H1 (cell line): ENCODE data around the gene LEPR. TPM values are rescaled to one million over a fixed set of nuclear protein-coding genes. Genes with fewer than 3 reads are reported as not detected.

Experiments
- CTCF ChIA-PET: fragments of 300-600 bp; sonication (Branson Sonifier 250); formaldehyde crosslinking; loops from one replicate; lab custom pipeline; 2021; ENCODE audit not compliant: partially characterized antibody; lab: Charles Lee
- POLR2A ChIA-PET: fragments of 300-600 bp; sonication (Branson Sonifier 250); formaldehyde crosslinking; loops from one replicate; lab custom pipeline; 2021; ENCODE audit warnings: inconsistent platforms; ENCODE audit not compliant: partially characterized antibody; lab: Charles Lee
- DNase-seq, 2 experiments: peaks; one replicate each; pipeline versions ENCODE4 v3.0.0 to v3.0.0-alpha.2; 2010 to 2022; ENCODE audit warnings: low spot score in 2 of 2, low read depth in 1 of 2, mixed read lengths in 1 of 2
- FAIRE-seq: peaks from 2 replicates; lab custom pipeline; 2011; peaks lifted over from hg19 to GRCh38; lab: Jason Lieb, UNC
- H2AFZ ChIP-seq: 2 replicates; pipeline ENCODE4 v1.8.1; 2012; ENCODE audit warnings: low read length, inconsistent platforms
- H2AK5ac ChIP-seq: 2 replicates; pipeline ENCODE4 v1.6.1; 2013; ENCODE audit warnings: low read depth, low read length
- H2BK120ac ChIP-seq: replicated peaks from 2 replicates; pipeline ENCODE3; 2013; ENCODE audit warnings: low read depth, low read length, inconsistent platforms
- H2BK12ac ChIP-seq: 2 replicates; pipeline ENCODE4 v1.6.1; 2013; ENCODE audit warnings: low read depth, low read length
- H2BK15ac ChIP-seq: 2 replicates; pipeline ENCODE4 v1.6.1; 2013; ENCODE audit warnings: low read length
- H2BK20ac ChIP-seq: 2 replicates; pipeline ENCODE4 v1.6.1; 2013; ENCODE audit warnings: low read length
- H2BK5ac ChIP-seq: 2 replicates; pipeline ENCODE4 v1.6.1; 2013; ENCODE audit warnings: low read depth, low read length
- H3K14ac ChIP-seq: 2 replicates; pipeline ENCODE4 v1.6.1; 2013; ENCODE audit warnings: inconsistent platforms; ENCODE audit not compliant: insufficient read length
- H3K18ac ChIP-seq: 2 replicates; pipeline ENCODE4 v1.6.1; 2013; ENCODE audit warnings: low read length; ENCODE audit errors: extremely low read depth
- H3K23ac ChIP-seq: 2 replicates; pipeline ENCODE4 v1.6.1; 2013; ENCODE audit warnings: inconsistent platforms; ENCODE audit not compliant: insufficient read length
- H3K23me2 ChIP-seq: 2 replicates; pipeline ENCODE4 v1.6.1; 2013; ENCODE audit warnings: low read depth, low read length
- H3K27ac ChIP-seq: 2 replicates; pipeline ENCODE4 v1.6.1; 2011; ENCODE audit warnings: low read depth, low read length, inconsistent platforms
- H3K27me3 ChIP-seq, 4 experiments: replicated peaks in 1 of 4; 1 replicate in 1 of 4; 2 replicates in 3 of 4; pipeline versions ENCODE4 v1.6.1 to v1.8.1; 2011 to 2013; ENCODE audit warnings: low read length in 3 of 4, mild to moderate bottlenecking in 3 of 4, inconsistent platforms in 2 of 4, mixed read lengths in 2 of 4, moderate library complexity in 1 of 4; ENCODE audit not compliant: control insufficient read depth in 3 of 4, insufficient read depth in 3 of 4; ENCODE audit errors: extremely low read depth in 1 of 4
- H3K36me3 ChIP-seq, 4 experiments: 2 replicates each; pipeline versions ENCODE4 v1.6.1 to v1.8.1; 2011 to 2013; ENCODE audit warnings: mild to moderate bottlenecking in 4 of 4, low read length in 3 of 4, moderate library complexity in 2 of 4, control low read depth in 1 of 4, inconsistent platforms in 1 of 4; ENCODE audit not compliant: insufficient read depth in 4 of 4, control insufficient read depth in 2 of 4
- H3K4ac ChIP-seq: replicated peaks from 2 replicates; pipeline ENCODE3; 2013; ENCODE audit warnings: low read length, low read depth, mixed read lengths, inconsistent platforms; ENCODE audit not compliant: insufficient read length
- H3K4me1 ChIP-seq, 4 experiments: replicated peaks in 1 of 4; 1 replicate in 1 of 4; 2 replicates in 3 of 4; pipeline versions ENCODE4 v1.6.1 to v1.8.1; 2011 to 2013; ENCODE audit warnings: low read length in 3 of 4, inconsistent platforms in 2 of 4, mixed read lengths in 1 of 4; ENCODE audit not compliant: insufficient read depth in 4 of 4, control insufficient read depth in 3 of 4
- H3K4me2 ChIP-seq, 2 experiments: 2 replicates each; pipeline versions ENCODE4 v1.6.1 to v1.8.1; 2011 to 2013; ENCODE audit warnings: low read depth in 2 of 2, low read length in 2 of 2, control low read depth in 1 of 2, inconsistent platforms in 1 of 2, mild to moderate bottlenecking in 1 of 2; ENCODE audit not compliant: insufficient read depth in 1 of 2
- H3K4me3 ChIP-seq, 4 experiments: fragments of 200-600, 300-600 bp in 1 of 4; sonication (generic), shearing (Covaris generic), sonication (Bioruptor Twin) in 1 of 4; 2 replicates each; pipeline versions ENCODE4 v1.5.1 to v1.8.1; 2011 to 2016; ENCODE audit warnings: low read length in 4 of 4, low read depth in 3 of 4, control low read depth in 2 of 4, inconsistent platforms in 2 of 4, mild to moderate bottlenecking in 2 of 4, mixed read lengths in 1 of 4, moderate library complexity in 1 of 4; ENCODE audit not compliant: insufficient read depth in 2 of 4; ENCODE audit errors: extremely low read depth in 1 of 4
- H3K56ac ChIP-seq: replicated peaks from 2 replicates; pipeline ENCODE3; 2013; ENCODE audit warnings: low read depth, mild to moderate bottlenecking, mixed read lengths, low read length, inconsistent platforms; ENCODE audit not compliant: insufficient read length
- H3K79me1 ChIP-seq: 2 replicates; pipeline ENCODE4 v1.6.1; 2013; ENCODE audit warnings: low read depth, low read length, control low read depth
- H3K79me2 ChIP-seq, 2 experiments: 2 replicates each; pipeline versions ENCODE4 v1.6.1 to v1.8.1; 2012 to 2013; ENCODE audit warnings: low read length in 2 of 2, mild to moderate bottlenecking in 2 of 2, inconsistent platforms in 1 of 2; ENCODE audit not compliant: insufficient read depth in 2 of 2, control insufficient read depth in 1 of 2
- H3K9ac ChIP-seq, 4 experiments: replicated peaks in 1 of 4; 1 replicate in 1 of 4; 2 replicates in 3 of 4; pipeline versions ENCODE4 v1.6.1 to v1.8.1; 2011 to 2013; ENCODE audit warnings: low read depth in 3 of 4, low read length in 3 of 4, control low read depth in 2 of 4, mild to moderate bottlenecking in 2 of 4, moderate library complexity in 2 of 4, inconsistent platforms in 1 of 4; ENCODE audit errors: extremely low read depth in 1 of 4
- H3K9me3 ChIP-seq, 2 experiments: 2 replicates each; pipeline versions ENCODE4 v1.6.1 to v1.8.1; 2012 to 2013; ENCODE audit warnings: mild to moderate bottlenecking in 2 of 2, moderate library complexity in 2 of 2, control low read depth in 1 of 2, inconsistent platforms in 1 of 2, low read depth in 1 of 2, low read length in 1 of 2, mixed read lengths in 1 of 2; ENCODE audit not compliant: insufficient read depth in 2 of 2
- H4K20me1 ChIP-seq, 2 experiments: replicated peaks in 1 of 2; 2 replicates each; pipeline versions ENCODE3 to v1.8.1; 2011 to 2013; ENCODE audit warnings: inconsistent platforms in 2 of 2, low read length in 2 of 2, mild to moderate bottlenecking in 1 of 2; ENCODE audit not compliant: insufficient read depth in 2 of 2, control insufficient read depth in 1 of 2
- H4K5ac ChIP-seq: 2 replicates; pipeline ENCODE4 v1.6.1; 2013; ENCODE audit warnings: low read length, low read depth, mixed read lengths, inconsistent platforms; ENCODE audit not compliant: insufficient read length
- H4K8ac ChIP-seq: 2 replicates; pipeline ENCODE4 v1.8.0; 2013; ENCODE audit warnings: mild to moderate bottlenecking, moderate library complexity, low read length, inconsistent platforms; ENCODE audit not compliant: insufficient read depth; ENCODE audit errors: extremely low read depth
- H4K91ac ChIP-seq: replicated peaks from 2 replicates; pipeline ENCODE3; 2013; ENCODE audit warnings: low read length, mixed read lengths, inconsistent platforms; ENCODE audit not compliant: insufficient read length
- BCL11A ChIP-seq, 2 experiments: IDR thresholded peaks; one replicate each; pipeline ENCODE4 v1.6.1; 2011; ENCODE audit warnings: low read depth in 2 of 2, low read length in 2 of 2, mild to moderate bottlenecking in 2 of 2
- MAFK ChIP-seq: IDR thresholded peaks from 2 replicates; pipeline ENCODE4 v1.6.1; 2012; ENCODE audit warnings: low read depth, mild to moderate bottlenecking, improper control_type of control experiment, low read length
- SIRT6 ChIP-seq: IDR thresholded peaks from one replicate; pipeline ENCODE4 v1.7.1; 2012; ENCODE audit warnings: low read length, inconsistent platforms
- SP1 ChIP-seq: IDR thresholded peaks from 2 replicates; pipeline ENCODE4 v1.6.1; 2011; ENCODE audit warnings: low read depth, low read length
- SRF ChIP-seq: IDR thresholded peaks from 2 replicates; pipeline ENCODE4 v1.6.1; 2011; ENCODE audit warnings: mild to moderate bottlenecking, low read depth, low read length, moderate library complexity
- TAF1 ChIP-seq: IDR thresholded peaks from 2 replicates; pipeline ENCODE4 v1.6.1; 2011; ENCODE audit warnings: mild to moderate bottlenecking, low read depth, low read length
- TCF12 ChIP-seq: IDR thresholded peaks from 2 replicates; pipeline ENCODE4 v1.6.1; 2011; ENCODE audit warnings: low read depth, mild to moderate bottlenecking, low read length
- WGBS, 2 experiments: shearing (Covaris generic) in 1 of 2; methylation state at CpG; one replicate each; pipeline versions ENCODE4 v1.1.6 to v1.1.7; 2013 to 2015; ENCODE audit warnings: low lambda C conversion rate in 2 of 2, mixed read lengths in 2 of 2, inconsistent platforms in 1 of 2, low coverage in 1 of 2, missing lambda C conversion rate in 1 of 2; ENCODE audit not compliant: insufficient replicate concordance in 2 of 2, insufficient coverage in 1 of 2, insufficient read length in 1 of 2; ENCODE audit errors: extremely low coverage in 1 of 2, missing lambda C conversion rate in 1 of 2; 5-methylcytosine and 5-hydroxymethylcytosine counted together
- polyA plus RNA-seq, 7 experiments: library from polyadenylated mRNA; depleted of rRNA in 3 of 7; stranded (reverse) in 5 of 7; unstranded in 2 of 7; fragments of >200 nt in 5 of 7; fragments of 200-250 nt in 2 of 7; gene quantifications; 1 replicate in 5 of 7; 2 replicates in 1 of 7; 4 replicates in 1 of 7; pipeline versions ENCODE4 v1.2.1 to v1.2.3, GENCODE V29; 2011 to 2013; ENCODE audit warnings: missing spikeins in 2 of 7, mixed read lengths in 2 of 7
- total RNA-seq: library from RNA; stranded (reverse); fragmentation: NEBNext Ultra II Directional; extraction: Animal tissue kit (Norgen Biotek cat#: 25700); gene quantifications from 2 replicates; pipeline ENCODE4 v1.2.1, GENCODE V29; 2021

The LEPR gene
- total and polyA plus RNA-seq, 2 of the 8 experiments (the other 6 are each of a cell fraction or from before 2014, with no cell fraction given), result 1.3 to 3.9 TPM

DNA sequence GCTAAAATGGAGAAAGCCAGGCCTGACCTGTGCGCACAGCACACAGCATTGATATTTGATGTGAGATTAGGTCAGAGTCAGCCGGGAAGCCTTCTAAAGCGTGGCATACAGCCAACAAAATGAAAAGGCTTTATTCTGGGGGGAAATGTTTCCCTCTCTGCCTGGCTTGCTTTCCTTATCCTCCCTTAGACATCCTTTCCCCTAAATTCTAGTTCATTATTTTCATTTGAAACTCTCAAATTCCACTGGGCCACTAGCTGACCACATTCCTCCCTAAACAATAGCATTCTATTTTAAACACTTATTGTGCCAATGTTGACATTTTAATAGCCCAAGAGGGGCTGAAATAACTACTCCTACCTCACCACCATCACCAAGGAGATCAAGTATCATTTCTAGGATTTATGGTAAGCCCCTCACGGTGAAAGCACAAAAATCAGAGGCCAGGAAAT, 49.4 kb downstream of the LEPR start:
- Histone ChIP-seq H4K5ac (no peak overlapping the region), H4K20me1 (no peaks in the 10 kb centered on the region), H4K91ac (no peak overlapping the region), H3K4ac (no peak overlapping the region), H3K27me3 (no peaks in the 10 kb centered on the region), H3K23ac (no peak overlapping the region), H2BK12ac (no peak overlapping the region), H2AK5ac (no peak overlapping the region), H3K14ac (no peak overlapping the region), H3K4me2 (no peak overlapping the region), H3K9ac (no peak overlapping the region), H3K36me3 (no peaks in the 10 kb centered on the region), H3K18ac (no peak overlapping the region), H2AFZ (no peak overlapping the region), H4K8ac (no peak overlapping the region), H3K56ac (no peak overlapping the region), H2BK5ac (no peak overlapping the region), H2BK20ac (no peak overlapping the region), H3K4me1 (0 out of 7 replicates have a peak, but pooled peaks cover 0 to 1% (median 0%) of the 10 kb centered on the region in 4 experiments), H3K79me1 (no peaks in the 10 kb centered on the region; the same call in 1 of the 2 replicates), H3K23me2 (no peaks in the 10 kb centered on the region), H2BK15ac (no peak overlapping the region), H2BK120ac (no peak overlapping the region), H3K4me3 (no peak overlapping the region), H3K9me3 (no peaks in the 10 kb centered on the region), H3K79me2 (no peaks in the 10 kb centered on the region), H3K27ac (no peak overlapping the region)
- POLR2A ChIA-PET, result no interaction called here
- FAIRE-seq (no peak), DNase-seq (no peak)
- TF ChIP-seq MAFK, result no peak
- TF ChIP-seq SIRT6, result no peak
- TF ChIP-seq SP1, result no peak
- TF ChIP-seq TCF12, result no peak
- no peak for TF ChIP-seq TAF1
- no peak for TF ChIP-seq BCL11A (IDR thresholded peaks at IDR 0.05; ENCODE audit: low read depth in 2 of 2, low read length in 2 of 2)
- no peak for TF ChIP-seq SRF
- 93% methylated on average over 4 of the region's 4 CpGs; no CpG with 5 or more reads in 1 of the 2 experiments for WGBS, 2 experiments
- CTCF ChIA-PET, result interaction anchor here (0.6 to 4.3 kb wide), 6 partner anchors 9 to 295 kb away, joined by 3 to 29 read pairs (median 4); no protein-coding TSS in a partner anchor
